OCI-M2 (cell line): ENCODE data around the gene PDE4B.

Source experiments
- DNase-seq: peaks from one replicate; lab custom pipeline; 2025; ENCODE audit not compliant: unreplicated experiment; lab: John Stamatoyannopoulos, UW

Gene PDE4B

GRCh38 chr1:66253330-66253921 is 460.7 kb downstream of the PDE4B start:
- no peak for DNase-seq

GRCh38 chr1:66254785-66255184 is 462.1 kb downstream of the PDE4B start:
- no peak for DNase-seq

DNA sequence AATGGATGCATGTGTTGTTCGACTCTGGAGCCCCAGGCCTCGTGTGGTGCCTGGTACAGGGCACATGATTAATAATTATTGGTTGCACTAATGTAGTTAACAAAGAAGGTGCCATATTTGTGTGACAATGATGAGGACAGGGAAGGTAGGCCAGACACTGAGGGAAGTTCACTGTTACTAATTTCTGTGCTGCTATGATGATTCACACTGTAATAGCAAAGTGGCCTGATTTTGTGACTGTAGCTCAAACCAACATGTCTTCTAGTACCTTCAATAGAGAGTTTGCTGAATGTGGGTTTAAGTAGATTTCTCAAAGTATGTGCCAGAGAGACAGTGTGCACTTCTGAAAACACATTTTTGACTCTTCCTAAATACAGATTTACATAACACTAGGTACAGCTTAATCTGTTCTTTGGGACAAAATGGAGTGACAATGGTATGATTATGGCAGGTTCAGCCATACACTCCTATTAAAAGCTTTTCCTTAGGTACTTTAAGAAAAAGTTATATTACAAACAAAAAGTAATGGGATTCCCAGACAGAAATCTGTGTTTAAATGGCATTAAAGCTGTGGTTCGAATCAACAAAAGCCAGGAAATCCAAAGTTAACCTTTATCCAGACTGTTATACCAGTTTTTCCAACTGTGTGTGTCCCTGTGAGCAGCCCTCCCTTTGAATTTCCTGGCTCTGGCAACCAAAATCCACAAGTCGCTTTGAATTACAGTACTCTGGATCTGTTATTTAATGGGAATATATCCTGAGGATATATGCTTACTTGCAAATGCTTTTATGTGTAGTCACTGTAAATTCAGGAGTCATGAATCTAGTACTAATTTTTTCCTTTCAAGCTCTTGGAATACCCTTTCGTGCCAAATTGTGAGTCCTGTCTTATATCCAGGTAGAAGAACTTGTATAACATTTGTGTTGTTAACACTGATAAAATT is 464.2 kb downstream of the PDE4B start:
- DNase-seq = no peak

DNA sequence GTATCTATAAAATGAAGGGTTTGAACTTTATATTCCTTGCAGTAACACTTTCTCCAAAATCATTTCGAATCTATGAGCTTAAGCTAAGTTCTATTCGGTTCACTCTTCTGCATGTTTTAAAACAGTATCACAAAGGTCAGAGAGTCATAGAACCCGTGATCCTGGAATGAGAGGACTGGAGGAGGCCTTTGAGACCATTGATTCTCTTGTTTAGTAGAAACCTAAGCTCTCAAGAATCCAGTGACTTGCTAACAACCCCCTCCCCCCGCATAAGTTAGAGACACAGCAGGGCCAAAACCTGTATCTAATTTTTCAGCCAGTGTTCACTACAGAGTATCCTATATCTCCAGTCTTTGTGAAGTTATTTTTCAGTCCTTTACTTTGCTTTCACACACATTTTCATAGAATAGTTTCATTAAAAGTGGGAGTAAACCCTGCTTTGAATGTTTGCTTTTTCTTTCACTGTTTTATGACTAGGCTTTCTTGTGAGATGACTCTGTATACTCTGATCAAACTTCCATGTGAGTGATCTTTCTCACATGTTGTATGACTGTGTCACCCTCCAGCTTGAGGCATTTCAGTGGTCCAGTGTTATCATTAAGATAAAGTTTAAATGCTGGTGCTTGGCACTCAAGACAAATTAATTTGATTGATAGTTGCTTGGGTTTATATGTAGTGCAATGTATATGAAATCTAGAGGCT is 465.9 kb downstream of the PDE4B start:
- no peak for DNase-seq

DNA sequence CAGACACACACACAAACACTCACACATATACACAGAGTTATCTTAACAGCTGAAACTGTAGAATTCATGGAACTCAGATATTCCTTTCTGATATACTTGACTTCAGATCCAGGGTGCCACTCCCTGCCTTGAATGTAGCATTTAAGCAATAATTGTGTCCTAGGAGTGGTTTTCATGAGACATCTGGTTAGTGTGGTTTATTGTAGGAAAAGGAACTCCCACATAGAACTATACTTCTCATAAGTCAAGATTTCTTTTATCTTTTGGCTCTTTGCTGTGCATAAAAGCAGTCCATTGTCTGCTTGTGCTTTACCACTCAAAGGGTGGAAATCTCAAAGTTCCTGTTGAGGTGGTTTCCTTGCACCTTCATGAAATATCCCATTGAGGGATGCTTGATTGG is 468.7 kb downstream of the PDE4B start:
- DNase-seq = no peak

- no peak for DNase-seq
Measured at GRCh38 chr1:66262208-66262963, 469.7 kb downstream of the PDE4B start.

DNA sequence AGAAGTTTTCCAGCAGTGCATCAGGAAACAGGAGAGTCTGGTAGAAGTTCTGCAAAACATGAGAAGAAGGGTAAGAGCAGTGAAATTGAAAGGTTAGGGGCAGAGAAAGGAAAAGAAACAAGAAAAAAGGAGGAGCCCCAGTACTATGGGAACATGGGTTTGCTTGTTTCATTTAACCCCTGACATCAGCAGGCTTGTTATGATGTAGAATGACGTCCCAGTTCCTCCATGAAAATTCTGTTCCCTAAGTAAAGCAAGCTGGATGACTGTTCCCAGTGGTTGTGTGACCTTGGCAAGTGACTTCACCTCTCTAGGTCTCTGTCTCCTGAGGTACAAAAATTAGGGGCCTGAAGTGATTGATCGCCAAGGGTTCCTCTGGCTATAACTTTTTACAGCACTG is 472.6 kb downstream of the PDE4B start:
- no peak for DNase-seq

- DNase-seq = no peak
Measured at GRCh38 chr1:66265796-66266195, 473.1 kb downstream of the PDE4B start.

GRCh38 chr1:66266350-66266749 is 473.7 kb downstream of the PDE4B start:
- DNase-seq = no peak

DNA sequence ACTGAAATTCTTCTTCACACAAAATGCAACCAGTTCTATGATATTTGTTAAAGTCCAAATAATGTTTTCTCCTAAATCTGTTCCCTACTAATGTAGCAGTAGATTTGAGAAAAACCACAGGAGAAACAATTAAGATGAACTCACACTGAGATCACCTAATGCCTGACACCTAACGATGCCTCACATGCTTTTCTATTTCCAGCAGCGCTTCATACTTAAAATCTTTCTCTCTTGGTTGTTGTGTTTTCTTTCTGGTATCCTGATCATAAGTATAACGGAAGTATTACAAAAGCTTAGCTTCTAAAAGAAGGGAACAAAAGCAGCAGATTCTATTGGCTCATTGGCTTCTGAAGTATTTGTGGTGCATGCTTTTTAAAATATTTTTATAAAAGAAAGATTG is 474.1 kb downstream of the PDE4B start:
- DNase-seq = no peak

DNA sequence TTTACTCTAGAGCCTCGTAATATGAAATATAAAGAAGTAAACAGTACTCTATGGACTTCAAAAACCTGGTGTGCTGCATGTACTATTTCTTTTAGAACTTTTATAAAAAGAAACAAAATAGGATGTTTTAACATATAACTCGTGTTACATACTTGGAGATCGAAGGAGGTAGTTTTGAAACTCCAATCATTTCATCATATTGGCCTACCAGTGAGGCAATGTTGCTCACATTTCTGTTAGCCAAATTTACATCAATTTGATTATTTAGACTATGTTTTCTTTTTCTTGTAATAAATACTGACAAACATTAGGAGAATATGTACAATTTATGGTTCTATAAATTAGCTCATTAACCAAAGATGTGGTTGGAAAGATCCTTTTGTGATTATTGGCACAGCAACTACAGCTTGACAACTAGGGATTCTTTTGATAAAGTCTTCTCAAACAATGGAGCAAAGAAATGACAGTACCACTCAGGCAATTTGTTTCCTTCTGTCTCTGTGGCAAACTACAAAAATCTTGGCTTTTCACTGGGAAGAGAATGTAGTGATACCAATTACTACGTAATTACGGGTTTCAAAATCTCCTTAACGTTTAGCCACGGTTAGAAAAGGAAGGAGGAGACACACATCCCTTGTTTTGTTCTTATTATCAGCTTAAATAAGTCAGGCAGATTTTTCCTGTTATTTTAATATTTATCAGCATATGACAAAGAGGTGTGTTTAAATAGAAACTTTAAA is 474.7 kb downstream of the PDE4B start:
- DNase-seq = no peak

GRCh38 chr1:66269222-66269621 is 476.5 kb downstream of the PDE4B start:
- DNase-seq = no peak

DNA sequence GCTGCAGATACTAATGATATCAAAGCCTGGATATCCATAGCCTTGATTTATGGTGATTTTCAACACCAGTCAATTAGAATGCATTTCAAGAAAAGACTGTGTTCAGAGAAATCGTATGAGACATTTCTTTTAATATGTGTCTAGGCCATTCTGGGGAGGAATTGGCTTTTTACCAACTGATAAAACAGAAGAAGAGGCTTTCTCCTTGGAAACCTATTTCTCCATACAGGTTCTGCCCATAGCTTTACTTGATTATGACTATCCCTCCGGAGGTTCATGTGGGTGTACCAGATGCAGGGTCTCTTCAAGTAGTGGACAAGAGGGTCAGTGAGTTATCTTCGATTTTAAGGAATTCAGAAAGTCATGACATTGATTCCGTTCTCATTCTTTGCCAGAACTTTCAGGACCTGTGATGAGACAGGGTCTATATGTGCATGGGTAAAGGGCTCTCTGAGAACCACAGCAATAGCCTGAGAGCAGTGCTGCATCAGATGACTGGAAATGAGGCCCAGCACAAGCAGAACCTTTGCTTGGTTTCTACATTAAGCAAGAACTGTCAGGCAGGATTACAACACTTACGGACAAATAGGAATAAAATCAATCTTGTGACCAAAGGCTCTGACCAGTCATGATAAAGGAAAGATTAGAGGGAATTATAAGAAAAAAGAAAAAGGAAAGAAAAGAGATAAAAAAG is 477.6 kb downstream of the PDE4B start:
- no peak for DNase-seq

DNA sequence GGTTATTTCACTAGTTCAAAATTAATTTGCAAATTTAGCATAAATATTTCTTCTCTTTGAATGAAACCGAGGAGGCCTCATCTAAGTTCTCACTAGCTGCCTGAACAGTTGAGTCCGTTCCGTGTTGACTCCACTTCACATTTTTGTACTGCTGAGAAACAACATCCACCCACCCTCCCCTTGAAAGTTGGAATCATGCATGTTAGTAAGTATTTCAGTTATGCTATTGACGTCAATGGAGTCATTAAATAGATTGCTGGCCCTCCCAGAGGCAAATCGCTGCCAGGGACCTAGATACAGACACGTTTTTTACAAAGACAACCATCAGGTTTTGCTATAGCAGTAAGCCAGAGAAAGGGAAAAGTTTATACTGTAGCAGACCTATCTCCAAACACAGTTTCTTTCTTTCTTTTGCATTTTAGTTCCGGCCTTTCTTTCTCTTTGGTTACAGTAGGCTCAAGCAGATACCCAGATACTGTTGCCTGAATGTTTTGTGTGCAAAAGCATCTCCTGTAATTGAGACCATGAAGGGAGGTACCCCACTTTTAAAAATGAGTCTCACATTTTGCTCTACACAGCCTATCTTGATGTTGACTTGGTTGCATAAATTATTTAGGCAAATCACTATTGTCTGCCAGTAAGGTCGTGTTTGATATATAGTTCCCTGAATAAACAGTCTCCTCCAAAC is 478.7 kb downstream of the PDE4B start:
- no peak for DNase-seq

- DNase-seq = no peak
Measured at GRCh38 chr1:66271904-66272254, 479.2 kb downstream of the PDE4B start.

DNA sequence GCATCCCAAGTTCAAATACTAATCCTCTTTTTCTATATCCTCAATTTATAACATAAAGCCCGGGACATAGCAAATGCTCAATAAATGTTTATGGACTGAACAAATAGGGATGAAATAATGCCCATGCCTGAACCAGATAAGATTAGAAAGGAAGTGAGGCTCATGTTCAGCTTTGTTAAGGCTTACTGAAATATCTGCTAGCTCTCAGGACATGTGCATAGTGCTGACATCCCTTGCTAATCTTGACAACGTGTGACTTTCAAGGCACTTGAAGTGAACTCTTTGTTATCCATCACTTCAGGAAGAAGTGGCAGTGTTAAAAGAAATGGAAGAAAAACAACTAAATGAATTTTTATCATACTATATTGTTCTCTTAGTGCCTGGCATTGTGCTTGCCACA is 481.0 kb downstream of the PDE4B start:
- DNase-seq = no peak

- DNase-seq = no peak
Measured at GRCh38 chr1:66274634-66275033, 481.9 kb downstream of the PDE4B start.

DNA sequence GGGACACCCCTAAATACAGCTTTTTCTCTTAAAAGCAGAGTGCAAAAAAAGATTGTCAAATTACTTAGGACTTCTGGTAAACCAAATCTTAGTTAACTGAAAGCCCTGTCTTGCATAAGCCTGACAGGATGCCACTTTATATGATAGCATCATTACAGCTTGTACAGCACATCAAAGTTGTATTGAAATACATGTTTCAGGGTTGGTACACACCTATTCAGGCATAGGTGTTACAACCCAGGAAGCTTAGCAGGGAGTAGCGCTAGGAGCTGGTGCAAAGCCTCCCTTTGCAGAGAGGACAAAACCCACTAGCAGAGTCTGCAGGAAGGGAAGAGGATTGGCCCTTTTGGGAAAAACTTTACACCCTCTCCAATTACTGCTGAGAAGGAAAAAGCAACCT is 482.4 kb downstream of the PDE4B start:
- no peak for DNase-seq

- no peak for DNase-seq
Measured at GRCh38 chr1:66275601-66276023, 482.9 kb downstream of the PDE4B start.
